ENCODE measurements around the gene FLYWCH2.

DNA sequence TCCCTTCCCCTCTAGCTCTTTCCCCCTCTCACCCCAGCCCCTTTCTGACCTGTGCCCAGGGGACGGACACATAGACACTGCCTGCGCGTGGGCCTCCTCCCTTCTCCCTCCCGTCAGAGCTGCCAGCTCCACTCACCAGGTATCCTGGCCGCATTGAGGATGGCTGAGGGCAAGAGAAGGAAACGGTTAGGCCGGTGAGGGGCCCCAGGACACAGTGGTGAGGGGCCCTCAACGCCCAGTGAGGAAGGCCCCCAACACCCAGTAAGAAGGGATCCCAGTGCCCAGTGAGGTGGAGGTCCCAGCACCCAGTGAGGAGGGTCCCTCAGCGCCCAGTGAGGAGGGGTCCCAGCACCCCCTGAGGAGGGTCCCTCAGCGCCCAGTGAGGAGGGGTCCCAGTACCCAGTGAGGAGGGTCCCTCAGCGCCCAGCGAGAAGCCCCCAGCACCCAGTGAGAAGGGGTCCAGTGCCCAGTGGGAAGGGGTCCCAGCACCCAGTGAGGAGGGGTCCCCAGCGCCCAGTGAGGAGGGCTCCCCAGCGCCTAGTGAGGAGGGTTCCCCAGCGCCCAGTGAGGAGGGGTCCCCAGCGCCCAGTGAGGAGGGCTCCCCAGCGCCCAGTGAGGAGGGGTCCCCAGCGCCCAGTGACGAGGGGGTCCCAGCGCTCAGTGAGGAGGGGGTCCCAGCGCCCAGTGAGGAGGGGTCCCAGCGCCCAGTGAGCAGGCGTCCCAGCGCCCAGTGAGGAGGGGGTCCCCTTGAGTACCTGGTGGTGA lies 26.1 kb upstream of the FLYWCH2 start:
- TF ChIP-seq CTCF (IDR thresholded peaks at IDR 0.05) (no peak), POLR2A (IDR thresholded peaks at IDR 0.05) (no peak)

Measured in thyroid gland (tissue), 4 donors.